IPS-20b (cell line): ENCODE results near the gene ENG.

ENCODE experiments used
- H3K27ac ChIP-seq: one replicate; pipeline ENCODE4 v1.5.1; 2013; ENCODE audit warnings: low read length
- H3K27me3 ChIP-seq: 2 replicates; pipeline ENCODE4 v1.6.1; 2013; ENCODE audit warnings: mild to moderate bottlenecking, low read length, inconsistent platforms; ENCODE audit not compliant: insufficient read depth
- H3K36me3 ChIP-seq: 2 replicates; pipeline ENCODE4 v1.6.1; 2013; ENCODE audit warnings: low read depth, mild to moderate bottlenecking, inconsistent platforms, low read length, moderate library complexity; ENCODE audit not compliant: insufficient read depth
- H3K4me1 ChIP-seq: 2 replicates; pipeline ENCODE4 v1.6.1; 2013; ENCODE audit warnings: mild to moderate bottlenecking, control low read depth, inconsistent platforms, low read length, moderate library complexity; ENCODE audit not compliant: insufficient read depth
- H3K4me3 ChIP-seq: 2 replicates; pipeline ENCODE4 v1.5.1; 2013; ENCODE audit warnings: mild to moderate bottlenecking, low read length, inconsistent platforms
- H3K9ac ChIP-seq: 2 replicates; pipeline ENCODE4 v1.6.1; 2013; ENCODE audit warnings: low read depth, mild to moderate bottlenecking, inconsistent platforms, low read length, moderate library complexity
- H3K9me3 ChIP-seq: 2 replicates; pipeline ENCODE4 v1.6.1; 2013; ENCODE audit warnings: mild to moderate bottlenecking, low read depth, low read length, inconsistent platforms; ENCODE audit not compliant: insufficient read depth

ENG gene

DNA sequence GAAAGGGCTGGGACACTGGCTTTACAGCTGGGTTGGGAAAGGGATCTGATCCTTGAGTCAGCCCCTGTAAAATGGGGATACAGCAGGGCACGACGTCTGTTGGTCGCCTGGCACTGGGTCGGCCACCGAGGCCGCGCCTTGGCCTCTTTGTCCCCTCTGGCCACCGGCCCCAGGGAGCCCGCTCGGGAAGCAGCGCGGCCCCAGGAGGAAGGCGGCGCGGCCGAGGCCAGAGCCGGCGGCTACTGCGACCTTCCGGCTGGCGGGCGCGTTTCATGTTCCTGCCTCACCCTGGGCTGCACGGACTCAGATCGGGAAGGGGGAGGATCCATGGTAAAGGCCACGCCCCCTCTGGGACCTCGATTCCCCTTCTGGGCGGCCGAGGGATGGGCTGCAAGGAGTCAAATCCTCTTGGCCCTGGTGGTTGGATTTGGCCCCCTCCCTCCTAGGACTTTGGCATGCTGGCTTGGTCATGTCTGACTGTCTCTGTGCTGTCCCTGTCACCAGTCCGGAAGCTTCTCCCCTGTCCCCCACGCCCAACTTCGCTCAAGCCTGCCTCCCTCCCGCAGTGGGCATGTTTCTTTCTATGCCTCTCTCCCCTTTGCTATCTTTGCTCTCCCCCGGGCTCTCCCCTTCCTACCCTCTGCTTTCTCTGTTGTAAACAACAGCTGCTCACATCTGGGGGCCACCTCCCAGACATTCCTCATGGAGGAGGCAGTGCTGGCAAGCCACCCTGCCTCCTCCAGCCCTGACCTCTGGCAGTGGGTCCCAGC lies 26.0 kb downstream of the ENG start:
- Histone ChIP-seq H3K9me3 (no peaks in the 10 kb centered on the region), H3K4me1 (peaks cover 8% of the 10 kb centered on the region; the same call in 1 of the 2 replicates), H3K36me3 (no peaks in the 10 kb centered on the region), H3K27ac (no peak overlapping the region), H3K4me3 (peak overlapping the region; percentile 70), H3K9ac (peak overlapping the region; percentile 69; the same call in 1 of the 2 replicates), H3K27me3 (peaks cover 23% of the 10 kb centered on the region)

- Histone ChIP-seq H3K27ac (no peak overlapping the region), H3K27me3 (peaks cover 23% of the 10 kb centered on the region), H3K4me1 (peaks cover 8% of the 10 kb centered on the region; the same call in 1 of the 2 replicates), H3K4me3 (no peak overlapping the region), H3K36me3 (no peaks in the 10 kb centered on the region), H3K9ac (no peak overlapping the region), H3K9me3 (no peaks in the 10 kb centered on the region)
Measured at GRCh38 chr9:127826253-127826913, 28.1 kb downstream of the ENG start.

DNA sequence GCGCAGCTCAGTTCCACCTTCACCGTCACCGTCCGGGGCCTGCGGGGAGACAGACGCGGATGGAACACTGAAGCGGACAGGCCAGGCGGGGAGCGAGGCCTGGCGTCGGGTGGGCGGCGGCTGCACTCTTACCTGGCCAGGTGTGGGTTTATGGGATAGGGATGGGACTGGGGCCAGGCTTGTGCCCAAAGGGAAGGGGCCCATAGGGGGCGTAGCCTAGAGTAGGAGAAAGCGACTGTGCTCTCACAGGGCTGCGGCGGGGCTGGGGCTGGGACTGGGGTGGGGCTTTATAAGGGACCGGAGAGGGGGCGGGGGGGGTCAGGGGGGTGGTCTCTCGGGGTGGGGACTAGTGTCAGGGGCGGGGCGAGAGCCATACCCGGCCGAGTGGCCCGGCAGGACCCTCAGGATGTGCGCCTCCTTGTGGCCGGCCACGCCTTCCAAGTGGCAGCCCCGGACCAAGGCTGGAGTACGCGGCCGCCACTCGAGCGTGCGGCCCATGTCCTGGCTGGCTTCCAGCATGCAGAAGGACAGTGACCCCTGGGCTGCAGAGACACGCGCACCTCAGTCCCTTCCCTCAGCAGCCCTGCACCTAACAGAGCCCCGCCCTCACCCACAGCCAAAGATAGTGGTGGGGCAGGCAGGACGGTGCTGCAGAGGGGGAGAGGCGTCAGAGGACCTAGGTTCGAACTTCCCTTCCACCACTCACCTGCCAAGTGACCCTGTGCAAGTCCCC lies 29.0 kb downstream of the ENG start:
- Histone ChIP-seq H3K9me3 (no peaks in the 10 kb centered on the region), H3K36me3 (no peaks in the 10 kb centered on the region), H3K9ac (no peak overlapping the region), H3K4me1 (peaks cover 8% of the 10 kb centered on the region; the same call in 1 of the 2 replicates), H3K4me3 (peak overlapping the region; percentile 33; the same call in 1 of the 2 replicates), H3K27me3 (peaks cover 23% of the 10 kb centered on the region), H3K27ac (no peak overlapping the region)

GRCh38 chr9:127822108-127822507 lies 32.4 kb downstream of the ENG start:
- no peak overlapping the region for H3K4me3 ChIP-seq
- H3K36me3 ChIP-seq, result no peaks in the 10 kb centered on the region
- H3K27me3 ChIP-seq, result peaks cover 14% of the 10 kb centered on the region
- H3K27ac ChIP-seq, result no peak overlapping the region
- H3K9ac ChIP-seq, result no peak overlapping the region
- no peaks in the 10 kb centered on the region for H3K9me3 ChIP-seq
- H3K4me1 ChIP-seq, result no peaks in the 10 kb centered on the region

- Histone ChIP-seq H3K4me1 (no peaks in the 10 kb centered on the region), H3K9me3 (no peaks in the 10 kb centered on the region), H3K27ac (no peak overlapping the region), H3K36me3 (peaks cover 10% of the 10 kb centered on the region), H3K9ac (no peak overlapping the region), H3K4me3 (no peak overlapping the region), H3K27me3 (no peaks in the 10 kb centered on the region)
Measured at GRCh38 chr9:127818574-127818973, 35.9 kb downstream of the ENG start.

GRCh38 chr9:127817881-127818434 lies 36.5 kb downstream of the ENG start:
- H3K27me3 ChIP-seq, result no peaks in the 10 kb centered on the region
- H3K9me3 ChIP-seq, result no peaks in the 10 kb centered on the region
- H3K36me3 ChIP-seq, result peaks cover 15% of the 10 kb centered on the region
- no peak overlapping the region for H3K4me3 ChIP-seq
- H3K4me1 ChIP-seq, result no peaks in the 10 kb centered on the region
- no peak overlapping the region for H3K27ac ChIP-seq
- H3K9ac ChIP-seq, result no peak overlapping the region

- no peak overlapping the region for H3K4me3 ChIP-seq
- H3K9ac ChIP-seq, result no peak overlapping the region
- H3K27me3 ChIP-seq, result no peaks in the 10 kb centered on the region
- H3K4me1 ChIP-seq, result no peaks in the 10 kb centered on the region
- H3K36me3 ChIP-seq, result peaks cover 27% of the 10 kb centered on the region
- no peak overlapping the region for H3K27ac ChIP-seq
- no peaks in the 10 kb centered on the region for H3K9me3 ChIP-seq
Measured at GRCh38 chr9:127816728-127817127, 37.7 kb downstream of the ENG start.

DNA sequence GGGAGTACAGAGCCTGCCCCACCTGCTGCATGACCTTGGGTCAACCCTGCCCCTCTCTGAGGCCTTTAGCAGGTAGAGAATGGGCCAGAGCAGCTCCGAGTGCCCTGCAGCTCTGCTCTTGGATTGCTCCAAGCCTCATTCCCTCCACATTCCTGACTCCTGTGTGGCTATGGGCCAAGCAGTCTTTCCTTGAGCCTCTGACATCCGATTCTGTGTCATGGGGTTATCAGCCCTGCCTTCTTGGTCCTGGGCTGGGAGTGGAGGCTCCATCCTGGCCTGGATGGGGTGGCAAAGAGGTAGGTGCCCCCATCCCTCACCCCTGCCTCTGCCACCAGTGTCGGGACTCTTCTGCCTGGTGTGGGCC lies 38.1 kb downstream of the ENG start:
- Histone ChIP-seq H3K9me3 (no peaks in the 10 kb centered on the region), H3K27ac (no peak overlapping the region), H3K4me3 (no peak overlapping the region), H3K4me1 (no peaks in the 10 kb centered on the region), H3K36me3 (peaks cover 30% of the 10 kb centered on the region), H3K27me3 (no peaks in the 10 kb centered on the region), H3K9ac (no peak overlapping the region)

GRCh38 chr9:127815512-127816361 lies 38.7 kb downstream of the ENG start:
- no peak overlapping the region for H3K27ac ChIP-seq
- no peaks in the 10 kb centered on the region for H3K4me1 ChIP-seq
- peaks cover 30% of the 10 kb centered on the region for H3K36me3 ChIP-seq
- H3K9me3 ChIP-seq, result no peaks in the 10 kb centered on the region
- no peak overlapping the region for H3K9ac ChIP-seq
- H3K27me3 ChIP-seq, result no peaks in the 10 kb centered on the region
- H3K4me3 ChIP-seq, result no peak overlapping the region

DNA sequence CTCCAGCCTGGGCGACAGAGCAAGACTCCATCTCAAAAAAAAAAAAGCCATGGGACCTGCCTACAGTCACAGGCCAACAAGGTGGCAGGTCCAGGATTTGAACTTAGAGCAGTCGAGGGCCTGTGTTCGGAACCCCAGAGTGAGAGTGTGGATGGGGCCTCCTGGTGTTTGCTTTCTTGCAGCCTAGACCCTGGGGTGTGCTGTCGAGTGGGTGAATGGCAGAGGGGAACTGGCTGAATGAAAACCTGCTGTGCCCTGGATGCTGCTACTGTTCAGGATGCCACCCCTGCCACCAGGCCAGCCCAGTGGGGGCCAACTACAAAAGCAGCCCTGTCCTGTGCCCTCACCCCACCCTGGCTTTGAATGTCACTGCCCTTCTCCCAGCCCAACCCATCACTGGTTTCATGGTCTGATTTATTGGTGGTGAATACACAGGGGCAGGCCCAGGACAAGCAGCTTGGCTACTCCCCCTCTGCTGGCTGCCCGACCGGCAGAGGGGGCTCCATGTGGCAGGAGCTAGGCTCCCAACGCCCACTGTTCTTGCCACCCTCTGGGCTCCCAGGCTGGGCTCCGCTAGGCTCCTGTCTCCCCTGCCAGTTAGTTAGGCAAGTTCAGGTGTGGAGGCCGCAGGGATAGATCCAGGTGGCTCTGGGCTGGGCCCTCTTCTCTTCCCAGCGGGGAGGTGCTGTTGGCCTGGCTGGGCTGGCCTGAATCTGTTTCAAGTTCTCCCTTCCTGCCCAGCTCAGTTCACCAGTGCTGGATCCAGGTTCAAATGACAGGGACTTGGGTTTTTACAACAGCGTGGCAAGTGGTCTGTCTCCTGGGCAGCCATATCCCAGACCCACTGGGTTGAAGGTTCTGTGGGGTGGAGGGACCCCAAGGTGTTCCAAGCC lies 39.6 kb downstream of the ENG start:
- Histone ChIP-seq H3K9ac (no peak overlapping the region), H3K36me3 (peaks cover 30% of the 10 kb centered on the region), H3K27ac (no peak overlapping the region)

More for the DNA sequence above, 39.6 kb downstream of the ENG start:
- no peak overlapping the region for H3K4me3 ChIP-seq
- H3K9me3 ChIP-seq, result no peaks in the 10 kb centered on the region
- H3K27me3 ChIP-seq, result no peaks in the 10 kb centered on the region
- no peaks in the 10 kb centered on the region for H3K4me1 ChIP-seq
